Trophoblast cell (in vitro differentiated cells and primary cell): ENCODE data around the gene C19orf85.
A peak's percentile ranks its signal among the peaks of the same experiment; 100 is the strongest.

ENCODE experiments used
- DNase-seq, 2 donors: peaks; one replicate each; pipeline ENCODE4 v3.0.0-alpha.2; 2016
- H2AFZ ChIP-seq: 2 replicates; pipeline ENCODE4 v1.6.1; 2013; ENCODE audit warnings: low read length, moderate library complexity, mild to moderate bottlenecking; ENCODE audit not compliant: insufficient read depth, poor library complexity
- H2AK5ac ChIP-seq: 2 replicates; pipeline ENCODE4 v1.6.1; 2013; ENCODE audit warnings: mild to moderate bottlenecking, low read length
- H2BK120ac ChIP-seq: 2 replicates; pipeline ENCODE4 v1.6.1; 2013; ENCODE audit warnings: low read length, mild to moderate bottlenecking, moderate library complexity; ENCODE audit not compliant: insufficient read depth, poor library complexity
- H2BK12ac ChIP-seq: 2 replicates; pipeline ENCODE4 v1.6.1; 2013; ENCODE audit warnings: mild to moderate bottlenecking, low read length, moderate library complexity
- H2BK5ac ChIP-seq: 2 replicates; pipeline ENCODE4 v1.6.1; 2013; ENCODE audit warnings: low read length, low read depth, moderate library complexity, mild to moderate bottlenecking; ENCODE audit not compliant: poor library complexity
- H3K14ac ChIP-seq: 2 replicates; pipeline ENCODE4 v1.6.1; 2013; ENCODE audit warnings: mild to moderate bottlenecking, low read length
- H3K18ac ChIP-seq: 2 replicates; pipeline ENCODE4 v1.6.1; 2013; ENCODE audit warnings: mild to moderate bottlenecking, low read length
- H3K23ac ChIP-seq: 2 replicates; pipeline ENCODE4 v1.6.1; 2013; ENCODE audit warnings: low read length
- H3K27ac ChIP-seq: 2 replicates; pipeline ENCODE4 v1.5.1; 2013; ENCODE audit warnings: low read depth, mild to moderate bottlenecking, inconsistent platforms, low read length, moderate library complexity
- H3K27me3 ChIP-seq: 2 replicates; pipeline ENCODE4 v1.6.1; 2013; ENCODE audit warnings: inconsistent platforms, mild to moderate bottlenecking, low read length, moderate library complexity; ENCODE audit not compliant: insufficient read depth
- H3K36me3 ChIP-seq, 2 experiments: 1 replicate in 1 of 2; 2 replicates in 1 of 2; pipeline ENCODE4 v1.6.1; 2013; ENCODE audit warnings: low read length in 2 of 2, mild to moderate bottlenecking in 2 of 2, moderate library complexity in 1 of 2; ENCODE audit not compliant: insufficient read depth in 2 of 2, control insufficient read depth in 1 of 2
- H3K4ac ChIP-seq: 2 replicates; pipeline ENCODE4 v1.6.1; 2013; ENCODE audit warnings: low read depth, mild to moderate bottlenecking, low read length, moderate library complexity
- H3K4me1 ChIP-seq, 2 experiments: 1 replicate in 1 of 2; 2 replicates in 1 of 2; pipeline ENCODE4 v1.6.1; 2013; ENCODE audit warnings: low read length in 2 of 2, mild to moderate bottlenecking in 2 of 2, moderate library complexity in 1 of 2; ENCODE audit not compliant: insufficient read depth in 2 of 2, control insufficient read depth in 1 of 2
- H3K4me2 ChIP-seq: 2 replicates; pipeline ENCODE4 v1.6.1; 2013; ENCODE audit warnings: inconsistent platforms, mild to moderate bottlenecking, low read length, moderate library complexity
- H3K4me3 ChIP-seq: 2 replicates; pipeline ENCODE4 v1.5.1; 2013; ENCODE audit warnings: mild to moderate bottlenecking, low read depth, low read length, inconsistent platforms
- H3K79me1 ChIP-seq: one replicate; pipeline ENCODE4 v1.6.1; 2013; ENCODE audit warnings: low read length
- H3K79me2 ChIP-seq: 2 replicates; pipeline ENCODE4 v1.6.1; 2013; ENCODE audit warnings: low read length, mild to moderate bottlenecking; ENCODE audit not compliant: control insufficient read depth, insufficient read depth, poor library complexity
- H3K9ac ChIP-seq: 2 replicates; pipeline ENCODE4 v1.6.1; 2013; ENCODE audit warnings: mild to moderate bottlenecking, low read length
- H3K9me3 ChIP-seq: 2 replicates; pipeline ENCODE4 v1.6.1; 2013; ENCODE audit warnings: low read depth, mild to moderate bottlenecking, control low read depth, inconsistent platforms, low read length; ENCODE audit not compliant: insufficient read depth
- H4K12ac ChIP-seq: 2 replicates; pipeline ENCODE4 v1.6.1; 2013; ENCODE audit warnings: low read depth, mild to moderate bottlenecking, low read length, moderate library complexity
- H4K8ac ChIP-seq: 2 replicates; pipeline ENCODE4 v1.6.1; 2013; ENCODE audit warnings: low read depth, mild to moderate bottlenecking, low read length, moderate library complexity
- H4K91ac ChIP-seq: one replicate; pipeline ENCODE4 v1.6.1; 2013; ENCODE audit warnings: low read depth, mild to moderate bottlenecking, low read length, moderate library complexity
- WGBS: extraction: QIAGEN DNeasy Blood & Tissue Kit; methylation state at CpG from one replicate; pipeline ENCODE4 v1.1.7; 2013; ENCODE audit warnings: missing lambda C conversion rate; ENCODE audit not compliant: insufficient read length, insufficient coverage; ENCODE audit errors: extremely low coverage; 5-methylcytosine and 5-hydroxymethylcytosine counted together

Gene C19orf85

GRCh38 chr19:55494172-55494761 lies 29.7 kb upstream of the C19orf85 start:
- no peak overlapping the region for H3K4me3 ChIP-seq

GRCh38 chr19:55493645-55494171 lies 29.2 kb upstream of the C19orf85 start:
- H3K79me2 ChIP-seq, result peaks cover 2% of the 10 kb centered on the region
- no CpG with 5 or more reads among the region's 38 CpGs for WGBS

More at GRCh38 chr19:55494172-55494761, 29.7 kb upstream of the C19orf85 start:
- Histone ChIP-seq H2AFZ (no peak overlapping the region), H3K4ac (no peak overlapping the region), H3K4me1 (peaks cover 18 to 24% of the 10 kb centered on the region in 2 experiments), H3K27me3 (no peaks in the 10 kb centered on the region), H2BK12ac (no peak overlapping the region), H4K8ac (no peak overlapping the region), H3K79me1 (peaks cover 5% of the 10 kb centered on the region), H3K18ac (peak overlapping the region; percentile 3), H3K27ac (no peak overlapping the region), H3K36me3 (peaks cover 18 to 24% of the 10 kb centered on the region in 2 experiments), H4K91ac (no peak overlapping the region), H3K23ac (no peak overlapping the region), H3K4me2 (no peak overlapping the region), H3K79me2 (no peaks in the 10 kb centered on the region), H2AK5ac (peak overlapping the region; percentile 5), H3K9ac (no peak overlapping the region), H3K9me3 (no peaks in the 10 kb centered on the region), H3K14ac (peak overlapping the region; percentile 1), H2BK120ac (no peak overlapping the region), H2BK5ac (no peak overlapping the region), H4K12ac (no peak overlapping the region)
- no peak for DNase-seq
- WGBS, result no CpG with 5 or more reads among the region's 22 CpGs

GRCh38 chr19:55493052-55493644 lies 28.6 kb upstream of the C19orf85 start:
- Histone ChIP-seq H4K8ac (peak overlapping the region; percentile 23), H2AFZ (no peak overlapping the region), H3K4me1 (peaks cover 23 to 32% of the 10 kb centered on the region in 2 experiments), H3K27me3 (no peaks in the 10 kb centered on the region), H3K4ac (no peak overlapping the region), H4K91ac (peak overlapping the region; percentile 81), H2BK120ac (peak overlapping the region; percentile 65), H3K79me1 (peaks cover 13% of the 10 kb centered on the region), H3K36me3 (peaks cover 17 to 21% of the 10 kb centered on the region in 2 experiments), H3K4me2 (no peak overlapping the region), H2BK5ac (peak overlapping the region; percentile 18), H3K9me3 (no peaks in the 10 kb centered on the region), H2BK12ac (peak overlapping the region; percentile 46), H3K14ac (peak overlapping the region; percentile 11), H2AK5ac (peak overlapping the region; percentile 80), H3K79me2 (peaks cover 5% of the 10 kb centered on the region), H3K4me3 (no peak overlapping the region), H3K23ac (no peak overlapping the region), H3K9ac (no peak overlapping the region), H4K12ac (peak overlapping the region; percentile 3), H3K27ac (peak overlapping the region; percentile 23), H3K18ac (peak overlapping the region; percentile 63)
- no peak for DNase-seq
- WGBS, result no CpG with 5 or more reads among the region's 18 CpGs

More at GRCh38 chr19:55493645-55494171, 29.2 kb upstream of the C19orf85 start:
- peak overlapping the region; percentile 80 for H2AK5ac ChIP-seq
- peak overlapping the region; percentile 46 for H2BK12ac ChIP-seq
- peak overlapping the region; percentile 11 for H3K14ac ChIP-seq
- H3K9me3 ChIP-seq, result no peaks in the 10 kb centered on the region
- no peak overlapping the region for H3K4me2 ChIP-seq
- no peak overlapping the region for H3K9ac ChIP-seq
- no peak overlapping the region for H3K23ac ChIP-seq
- peak overlapping the region; percentile 3 for H4K12ac ChIP-seq
- H3K79me1 ChIP-seq, result peaks cover 9% of the 10 kb centered on the region
- H3K4ac ChIP-seq, result no peak overlapping the region
- peak overlapping the region; percentile 63 for H3K18ac ChIP-seq
- peak overlapping the region; percentile 23 for H3K27ac ChIP-seq
- no peak for DNase-seq
- H3K36me3 ChIP-seq, result peaks cover 17 to 24% of the 10 kb centered on the region in 2 experiments
- peaks cover 19 to 28% of the 10 kb centered on the region in 2 experiments for H3K4me1 ChIP-seq
- H4K8ac ChIP-seq, result peak overlapping the region; percentile 23
- H2AFZ ChIP-seq, result no peak overlapping the region
- peak overlapping the region; percentile 81 for H4K91ac ChIP-seq
- H2BK5ac ChIP-seq, result peak overlapping the region; percentile 18
- H3K4me3 ChIP-seq, result no peak overlapping the region
- no peaks in the 10 kb centered on the region for H3K27me3 ChIP-seq
- H2BK120ac ChIP-seq, result peak overlapping the region; percentile 65

GRCh38 chr19:55492362-55492944 lies 27.9 kb upstream of the C19orf85 start:
- Histone ChIP-seq H4K12ac (no peak overlapping the region), H3K9me3 (no peaks in the 10 kb centered on the region), H3K27me3 (no peaks in the 10 kb centered on the region), H3K4me2 (no peak overlapping the region), H3K27ac (no peak overlapping the region), H2BK5ac (no peak overlapping the region), H4K91ac (peak overlapping the region; percentile 54), H2BK12ac (peak overlapping the region; percentile 55), H3K4ac (no peak overlapping the region), H3K9ac (no peak overlapping the region), H3K23ac (no peak overlapping the region), H3K14ac (no peak overlapping the region), H3K79me1 (peaks cover 20% of the 10 kb centered on the region), H3K79me2 (peaks cover 5% of the 10 kb centered on the region), H3K18ac (no peak overlapping the region), H4K8ac (no peak overlapping the region), H2AFZ (no peak overlapping the region), H2AK5ac (peak overlapping the region; percentile 36), H3K4me3 (no peak overlapping the region), H2BK120ac (no peak overlapping the region), H3K4me1 (peaks cover 26 to 37% of the 10 kb centered on the region in 2 experiments), H3K36me3 (peaks cover 13 to 16% of the 10 kb centered on the region in 2 experiments)
- DNase-seq, result no peak
- WGBS, result no CpG with 5 or more reads among the region's 12 CpGs
